GM23338 (cell line): ENCODE measurements around the gene SLC6A12. TPM values are rescaled to one million over a fixed set of nuclear protein-coding genes. Genes with fewer than 3 reads are reported as not detected.

Source experiments
- ATAC-seq: fragments of 200-7000 bp; cut with Tn5 transposase; 3 replicates; pipeline ENCODE4 v1.9.1; 2020
- DNase-seq: peaks from one replicate; pipeline ENCODE4 v3.0.0-alpha.2; 2015; ENCODE audit warnings: low spot score
- H2AFZ ChIP-seq: fragments of 200-600 bp; sonication (generic); 2 replicates; pipeline ENCODE4 v1.8.0; 2016; ENCODE audit warnings: antibody characterized with exemption, mild to moderate bottlenecking, moderate library complexity
- H3F3A ChIP-seq: fragments of 200-600 bp; sonication (generic); replicated peaks from 2 replicates; pipeline ENCODE4 v1.8.0; 2017; ENCODE audit warnings: antibody characterized with exemption, mixed run types, low read depth
- H3K27ac ChIP-seq: fragments of 200-600 bp; sonication (generic); 2 replicates; pipeline ENCODE4 v1.6.1; 2016; ENCODE audit warnings: low read depth
- H3K27me3 ChIP-seq: fragments of 200-600 bp; sonication (generic); 2 replicates; pipeline ENCODE4 v1.8.0; 2016; ENCODE audit warnings: mild to moderate bottlenecking, mixed run types, moderate library complexity; ENCODE audit not compliant: insufficient read depth
- H3K36me3 ChIP-seq: fragments of 200-600 bp; sonication (generic); 2 replicates; pipeline ENCODE4 v1.8.0; 2016; ENCODE audit warnings: mild to moderate bottlenecking; ENCODE audit not compliant: insufficient read depth
- H3K4me1 ChIP-seq: fragments of 200-600 bp; sonication (generic); 2 replicates; pipeline ENCODE4 v1.8.0; 2016; ENCODE audit warnings: mild to moderate bottlenecking, moderate library complexity; ENCODE audit not compliant: insufficient read depth
- H3K4me2 ChIP-seq: fragments of 200-600 bp; sonication (generic); 2 replicates; pipeline ENCODE4 v1.7.1; 2017; ENCODE audit warnings: mixed run types
- H3K4me3 ChIP-seq: fragments of 200-600 bp; sonication (generic); 2 replicates; pipeline ENCODE4 v1.6.1; 2016; ENCODE audit warnings: mixed run types
- H3K79me2 ChIP-seq: fragments of 200-600 bp; sonication (generic); replicated peaks from 2 replicates; pipeline ENCODE4 v1.8.0; 2017; ENCODE audit warnings: mild to moderate bottlenecking; ENCODE audit not compliant: insufficient read depth
- H3K9me2 ChIP-seq: fragments of 200-600 bp; sonication (generic); 2 replicates; pipeline ENCODE4 v1.8.0; 2017; ENCODE audit not compliant: insufficient read depth
- H4K20me1 ChIP-seq: fragments of 200-600 bp; sonication (generic); replicated peaks from 2 replicates; pipeline ENCODE4 v1.8.0; 2017; ENCODE audit warnings: mild to moderate bottlenecking; ENCODE audit not compliant: insufficient read depth
- H3K27ac Mint-ChIP-seq: 2 replicates; pipeline ENCODE4 v1.8.0; 2020; ENCODE audit warnings: inconsistent platforms, mild to moderate bottlenecking, moderate library complexity, mixed read lengths
- H3K27me3 Mint-ChIP-seq: 3 replicates; pipeline ENCODE4 v1.8.0; 2022; ENCODE audit warnings: low read depth, mild to moderate bottlenecking, moderate library complexity, mixed read lengths, inconsistent platforms; ENCODE audit not compliant: insufficient read depth, poor library complexity
- H3K36me3 Mint-ChIP-seq: 3 replicates; pipeline ENCODE4 v1.8.0; 2021; ENCODE audit warnings: low read depth, mild to moderate bottlenecking, inconsistent platforms, moderate library complexity, mixed read lengths
- H3K4me1 Mint-ChIP-seq: 3 replicates; pipeline ENCODE4 v1.8.0; 2020; ENCODE audit warnings: mild to moderate bottlenecking, inconsistent platforms, mixed read lengths
- H3K4me3 Mint-ChIP-seq: 3 replicates; pipeline ENCODE4 v1.8.0; 2021; ENCODE audit warnings: moderate library complexity, mild to moderate bottlenecking, inconsistent platforms, mixed read lengths
- H3K9me3 Mint-ChIP-seq: 3 replicates; pipeline ENCODE4 v1.8.0; 2020; ENCODE audit warnings: moderate library complexity, mild to moderate bottlenecking, inconsistent platforms, mixed read lengths
- EZH2phosphoT487 ChIP-seq: fragments of 200-600 bp; sonication (generic); IDR thresholded peaks from one replicate; pipeline ENCODE4 v1.8.1; 2018; ENCODE audit warnings: antibody characterized with exemption; ENCODE audit not compliant: unreplicated experiment
- JUNB ChIP-seq: IDR thresholded peaks from one replicate; pipeline ENCODE4 v1.6.1; 2016; ENCODE audit warnings: antibody characterized with exemption; ENCODE audit not compliant: unreplicated experiment
- NANOG ChIP-seq: IDR thresholded peaks from 2 replicates; pipeline ENCODE4 v1.6.1; 2016; ENCODE audit warnings: antibody characterized with exemption, borderline replicate concordance
- POLR2AphosphoS5 ChIP-seq: IDR thresholded peaks from 2 replicates; pipeline ENCODE4 v1.6.1; 2016; ENCODE audit warnings: antibody characterized with exemption, low read depth
- STAT1 ChIP-seq: IDR thresholded peaks from one replicate; pipeline ENCODE4 v1.6.1; 2016; ENCODE audit warnings: antibody characterized with exemption; ENCODE audit not compliant: unreplicated experiment
- ZNF114 ChIP-seq: fragments of 250-450 bp; sonication (Bioruptor Pico); IDR thresholded peaks from 2 replicates; pipeline ENCODE4 v1.5.0; 2020; ENCODE audit warnings: mild to moderate bottlenecking, moderate library complexity
- ZNF331 ChIP-seq: fragments of 250-450 bp; sonication (Bioruptor Pico); IDR thresholded peaks from 2 replicates; pipeline ENCODE4 v1.5.0; 2020; ENCODE audit warnings: low read depth, mild to moderate bottlenecking, moderate library complexity
- polyA plus RNA-seq: library from polyadenylated mRNA; unstranded; fragments of >200 nt; fragmentation: Nextera tagmentation; extraction: Ambion mirVana; gene quantifications from 2 replicates; pipeline ENCODE4 v1.2.1, GENCODE V29; 2016
- total RNA-seq: library from RNA; depleted of rRNA; stranded (reverse); fragments of >200 nt; shearing (Covaris generic); gene quantifications from 2 replicates; pipeline ENCODE4 v1.2.3, GENCODE V29; 2014
- TF ChIP-seq, protein P1 (sequence below): IDR thresholded peaks from one replicate; pipeline ENCODE4 v1.6.1; 2018; ENCODE audit warnings: antibody characterized with exemption; ENCODE audit not compliant: unreplicated experiment
- TF ChIP-seq, protein P2 (sequence below): fragments of 250-450 bp; sonication (Bioruptor Pico); IDR thresholded peaks from 2 replicates; pipeline ENCODE4 v1.5.0; 2020; ENCODE audit warnings: mild to moderate bottlenecking, moderate library complexity

Gene SLC6A12
- total and polyA plus RNA-seq, 2 experiments from 2014 or later, result 0.56 TPM; not detected in 1

DNA sequence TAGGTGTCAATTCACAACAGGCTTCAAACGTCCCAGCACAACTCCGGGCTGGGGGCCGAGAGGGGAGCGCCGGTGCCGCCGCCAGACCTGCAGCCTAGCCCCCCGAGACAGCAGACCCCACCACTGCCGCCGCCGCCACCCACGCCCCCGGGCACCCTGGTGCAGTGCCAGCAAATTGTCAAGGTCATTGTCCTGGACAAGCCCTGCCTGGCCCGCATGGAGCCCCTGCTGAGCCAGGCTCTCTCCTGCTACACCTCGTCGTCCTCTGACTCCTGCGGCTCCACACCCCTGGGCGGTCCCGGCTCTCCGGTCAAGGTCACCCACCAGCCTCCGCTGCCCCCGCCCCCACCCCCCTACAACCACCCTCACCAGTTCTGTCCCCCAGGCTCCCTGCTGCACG lies 39.4 kb downstream of the SLC6A12 start:
- Histone ChIP-seq H3K79me2 (no peaks in the 10 kb centered on the region), H3K4me2 (no peak overlapping the region), H3K27me3 (no peaks in the 10 kb centered on the region), H3K9me2 (no peaks in the 10 kb centered on the region), H2AFZ (no peak overlapping the region), H3K36me3 (no peaks in the 10 kb centered on the region), H4K20me1 (no peaks in the 10 kb centered on the region), H3K4me1 (peaks cover 7% of the 10 kb centered on the region; the same call in 1 of the 2 replicates), H3K27ac (no peak overlapping the region), H3F3A (no peaks in the 10 kb centered on the region), H3K4me3 (no peak overlapping the region)
- H3K36me3 Mint-ChIP-seq, result no peaks in the 10 kb centered on the region
- H3K27me3 Mint-ChIP-seq, result peaks cover 19% of the 10 kb centered on the region
- no peak overlapping the region for H3K4me3 Mint-ChIP-seq
- no peak overlapping the region for H3K27ac Mint-ChIP-seq
- H3K4me1 Mint-ChIP-seq, result peaks cover 51% of the 10 kb centered on the region
- H3K9me3 Mint-ChIP-seq, result no peaks in the 10 kb centered on the region
- DNase-seq (no peak), ATAC-seq (no peak)
- TF ChIP-seq JUNB, result no peak
- TF ChIP-seq, protein P1, sequence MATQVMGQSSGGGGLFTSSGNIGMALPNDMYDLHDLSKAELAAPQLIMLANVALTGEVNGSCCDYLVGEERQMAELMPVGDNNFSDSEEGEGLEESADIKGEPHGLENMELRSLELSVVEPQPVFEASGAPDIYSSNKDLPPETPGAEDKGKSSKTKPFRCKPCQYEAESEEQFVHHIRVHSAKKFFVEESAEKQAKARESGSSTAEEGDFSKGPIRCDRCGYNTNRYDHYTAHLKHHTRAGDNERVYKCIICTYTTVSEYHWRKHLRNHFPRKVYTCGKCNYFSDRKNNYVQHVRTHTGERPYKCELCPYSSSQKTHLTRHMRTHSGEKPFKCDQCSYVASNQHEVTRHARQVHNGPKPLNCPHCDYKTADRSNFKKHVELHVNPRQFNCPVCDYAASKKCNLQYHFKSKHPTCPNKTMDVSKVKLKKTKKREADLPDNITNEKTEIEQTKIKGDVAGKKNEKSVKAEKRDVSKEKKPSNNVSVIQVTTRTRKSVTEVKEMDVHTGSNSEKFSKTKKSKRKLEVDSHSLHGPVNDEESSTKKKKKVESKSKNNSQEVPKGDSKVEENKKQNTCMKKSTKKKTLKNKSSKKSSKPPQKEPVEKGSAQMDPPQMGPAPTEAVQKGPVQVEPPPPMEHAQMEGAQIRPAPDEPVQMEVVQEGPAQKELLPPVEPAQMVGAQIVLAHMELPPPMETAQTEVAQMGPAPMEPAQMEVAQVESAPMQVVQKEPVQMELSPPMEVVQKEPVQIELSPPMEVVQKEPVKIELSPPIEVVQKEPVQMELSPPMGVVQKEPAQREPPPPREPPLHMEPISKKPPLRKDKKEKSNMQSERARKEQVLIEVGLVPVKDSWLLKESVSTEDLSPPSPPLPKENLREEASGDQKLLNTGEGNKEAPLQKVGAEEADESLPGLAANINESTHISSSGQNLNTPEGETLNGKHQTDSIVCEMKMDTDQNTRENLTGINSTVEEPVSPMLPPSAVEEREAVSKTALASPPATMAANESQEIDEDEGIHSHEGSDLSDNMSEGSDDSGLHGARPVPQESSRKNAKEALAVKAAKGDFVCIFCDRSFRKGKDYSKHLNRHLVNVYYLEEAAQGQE, result no peak
- no peak for TF ChIP-seq STAT1
- no peak for TF ChIP-seq NANOG
- TF ChIP-seq ZNF331 (CRISPR knock-in tag), result no peak
- TF ChIP-seq EZH2phosphoT487, result no peak
- TF ChIP-seq POLR2AphosphoS5, result no peak

DNA sequence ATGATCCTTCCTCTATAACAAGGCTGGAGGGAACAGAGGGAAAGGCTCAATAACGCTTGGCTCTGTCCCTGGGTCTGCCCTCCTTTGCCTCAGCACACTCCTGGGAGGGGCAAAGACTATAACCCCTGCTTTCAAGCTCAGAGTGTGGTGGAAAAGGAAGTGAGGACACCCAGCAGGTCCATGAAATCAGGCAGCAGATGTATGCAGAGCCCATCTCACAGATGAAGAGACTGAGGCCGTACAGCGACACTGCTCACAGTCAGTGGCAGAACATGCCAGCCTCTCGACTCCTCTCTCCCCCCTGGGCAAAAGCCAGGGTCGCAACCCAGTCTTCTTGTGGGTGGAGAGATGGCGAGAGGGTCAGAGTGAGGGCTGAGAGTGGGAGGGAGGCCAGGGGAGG lies 39.8 kb downstream of the SLC6A12 start:
- no peaks in the 10 kb centered on the region for H3K9me3 Mint-ChIP-seq
- no peaks in the 10 kb centered on the region for H3K36me3 Mint-ChIP-seq
- Histone ChIP-seq H3F3A (no peaks in the 10 kb centered on the region), H3K4me2 (no peak overlapping the region), H3K4me1 (peaks cover 11% of the 10 kb centered on the region; the same call in 1 of the 2 replicates), H3K9me2 (no peaks in the 10 kb centered on the region), H2AFZ (no peak overlapping the region), H3K27ac (no peak overlapping the region), H4K20me1 (no peaks in the 10 kb centered on the region), H3K27me3 (no peaks in the 10 kb centered on the region), H3K36me3 (no peaks in the 10 kb centered on the region), H3K4me3 (no peak overlapping the region), H3K79me2 (no peaks in the 10 kb centered on the region)
- peaks cover 54% of the 10 kb centered on the region for H3K4me1 Mint-ChIP-seq
- DNase-seq, result no peak
- ATAC-seq, result no peak
- no peak overlapping the region for H3K4me3 Mint-ChIP-seq
- no peak overlapping the region for H3K27ac Mint-ChIP-seq
- peaks cover 24% of the 10 kb centered on the region for H3K27me3 Mint-ChIP-seq
- TF ChIP-seq EZH2phosphoT487 (no peak), POLR2AphosphoS5 (no peak), JUNB (no peak), ZNF114 (CRISPR knock-in tag) (no peak)
- TF ChIP-seq, protein P2, sequence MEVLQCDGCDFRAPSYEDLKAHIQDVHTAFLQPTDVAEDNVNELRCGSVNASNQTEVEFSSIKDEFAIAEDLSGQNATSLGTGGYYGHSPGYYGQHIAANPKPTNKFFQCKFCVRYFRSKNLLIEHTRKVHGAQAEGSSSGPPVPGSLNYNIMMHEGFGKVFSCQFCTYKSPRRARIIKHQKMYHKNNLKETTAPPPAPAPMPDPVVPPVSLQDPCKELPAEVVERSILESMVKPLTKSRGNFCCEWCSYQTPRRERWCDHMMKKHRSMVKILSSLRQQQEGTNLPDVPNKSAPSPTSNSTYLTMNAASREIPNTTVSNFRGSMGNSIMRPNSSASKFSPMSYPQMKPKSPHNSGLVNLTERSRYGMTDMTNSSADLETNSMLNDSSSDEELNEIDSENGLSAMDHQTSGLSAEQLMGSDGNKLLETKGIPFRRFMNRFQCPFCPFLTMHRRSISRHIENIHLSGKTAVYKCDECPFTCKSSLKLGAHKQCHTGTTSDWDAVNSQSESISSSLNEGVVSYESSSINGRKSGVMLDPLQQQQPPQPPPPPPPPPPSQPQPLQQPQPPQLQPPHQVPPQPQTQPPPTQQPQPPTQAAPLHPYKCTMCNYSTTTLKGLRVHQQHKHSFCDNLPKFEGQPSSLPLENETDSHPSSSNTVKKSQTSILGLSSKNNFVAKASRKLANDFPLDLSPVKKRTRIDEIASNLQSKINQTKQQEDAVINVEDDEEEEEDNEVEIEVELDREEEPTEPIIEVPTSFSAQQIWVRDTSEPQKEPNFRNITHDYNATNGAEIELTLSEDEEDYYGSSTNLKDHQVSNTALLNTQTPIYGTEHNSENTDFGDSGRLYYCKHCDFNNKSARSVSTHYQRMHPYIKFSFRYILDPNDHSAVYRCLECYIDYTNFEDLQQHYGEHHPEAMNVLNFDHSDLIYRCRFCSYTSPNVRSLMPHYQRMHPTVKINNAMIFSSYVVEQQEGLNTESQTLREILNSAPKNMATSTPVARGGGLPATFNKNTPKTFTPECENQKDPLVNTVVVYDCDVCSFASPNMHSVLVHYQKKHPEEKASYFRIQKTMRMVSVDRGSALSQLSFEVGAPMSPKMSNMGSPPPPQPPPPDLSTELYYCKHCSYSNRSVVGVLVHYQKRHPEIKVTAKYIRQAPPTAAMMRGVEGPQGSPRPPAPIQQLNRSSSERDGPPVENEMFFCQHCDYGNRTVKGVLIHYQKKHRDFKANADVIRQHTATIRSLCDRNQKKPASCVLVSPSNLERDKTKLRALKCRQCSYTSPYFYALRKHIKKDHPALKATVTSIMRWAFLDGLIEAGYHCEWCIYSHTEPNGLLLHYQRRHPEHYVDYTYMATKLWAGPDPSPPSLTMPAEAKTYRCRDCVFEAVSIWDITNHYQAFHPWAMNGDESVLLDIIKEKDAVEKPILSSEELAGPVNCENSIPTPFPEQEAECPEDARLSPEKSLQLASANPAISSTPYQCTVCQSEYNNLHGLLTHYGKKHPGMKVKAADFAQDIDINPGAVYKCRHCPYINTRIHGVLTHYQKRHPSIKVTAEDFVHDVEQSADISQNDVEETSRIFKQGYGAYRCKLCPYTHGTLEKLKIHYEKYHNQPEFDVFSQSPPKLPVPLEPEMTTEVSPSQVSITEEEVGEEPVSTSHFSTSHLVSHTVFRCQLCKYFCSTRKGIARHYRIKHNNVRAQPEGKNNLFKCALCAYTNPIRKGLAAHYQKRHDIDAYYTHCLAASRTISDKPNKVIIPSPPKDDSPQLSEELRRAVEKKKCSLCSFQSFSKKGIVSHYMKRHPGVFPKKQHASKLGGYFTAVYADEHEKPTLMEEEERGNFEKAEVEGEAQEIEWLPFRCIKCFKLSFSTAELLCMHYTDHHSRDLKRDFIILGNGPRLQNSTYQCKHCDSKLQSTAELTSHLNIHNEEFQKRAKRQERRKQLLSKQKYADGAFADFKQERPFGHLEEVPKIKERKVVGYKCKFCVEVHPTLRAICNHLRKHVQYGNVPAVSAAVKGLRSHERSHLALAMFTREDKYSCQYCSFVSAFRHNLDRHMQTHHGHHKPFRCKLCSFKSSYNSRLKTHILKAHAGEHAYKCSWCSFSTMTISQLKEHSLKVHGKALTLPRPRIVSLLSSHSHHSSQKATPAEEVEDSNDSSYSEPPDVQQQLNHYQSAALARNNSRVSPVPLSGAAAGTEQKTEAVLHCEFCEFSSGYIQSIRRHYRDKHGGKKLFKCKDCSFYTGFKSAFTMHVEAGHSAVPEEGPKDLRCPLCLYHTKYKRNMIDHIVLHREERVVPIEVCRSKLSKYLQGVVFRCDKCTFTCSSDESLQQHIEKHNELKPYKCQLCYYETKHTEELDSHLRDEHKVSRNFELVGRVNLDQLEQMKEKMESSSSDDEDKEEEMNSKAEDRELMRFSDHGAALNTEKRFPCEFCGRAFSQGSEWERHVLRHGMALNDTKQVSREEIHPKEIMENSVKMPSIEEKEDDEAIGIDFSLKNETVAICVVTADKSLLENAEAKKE, result no peak
- TF ChIP-seq, protein P1, result no peak
